ENCODE results near the gene NFYA. TPM values are rescaled to one million over a fixed set of nuclear protein-coding genes. Genes with fewer than 3 reads are reported as not detected.
A peak's percentile ranks its signal among the peaks of the same experiment; 100 is the strongest.

The NFYA gene
- total and polyA plus RNA-seq, 2 of the 4 experiments (the other 2 are of a cell fraction): 10.9 to 28.5 TPM

DNA sequence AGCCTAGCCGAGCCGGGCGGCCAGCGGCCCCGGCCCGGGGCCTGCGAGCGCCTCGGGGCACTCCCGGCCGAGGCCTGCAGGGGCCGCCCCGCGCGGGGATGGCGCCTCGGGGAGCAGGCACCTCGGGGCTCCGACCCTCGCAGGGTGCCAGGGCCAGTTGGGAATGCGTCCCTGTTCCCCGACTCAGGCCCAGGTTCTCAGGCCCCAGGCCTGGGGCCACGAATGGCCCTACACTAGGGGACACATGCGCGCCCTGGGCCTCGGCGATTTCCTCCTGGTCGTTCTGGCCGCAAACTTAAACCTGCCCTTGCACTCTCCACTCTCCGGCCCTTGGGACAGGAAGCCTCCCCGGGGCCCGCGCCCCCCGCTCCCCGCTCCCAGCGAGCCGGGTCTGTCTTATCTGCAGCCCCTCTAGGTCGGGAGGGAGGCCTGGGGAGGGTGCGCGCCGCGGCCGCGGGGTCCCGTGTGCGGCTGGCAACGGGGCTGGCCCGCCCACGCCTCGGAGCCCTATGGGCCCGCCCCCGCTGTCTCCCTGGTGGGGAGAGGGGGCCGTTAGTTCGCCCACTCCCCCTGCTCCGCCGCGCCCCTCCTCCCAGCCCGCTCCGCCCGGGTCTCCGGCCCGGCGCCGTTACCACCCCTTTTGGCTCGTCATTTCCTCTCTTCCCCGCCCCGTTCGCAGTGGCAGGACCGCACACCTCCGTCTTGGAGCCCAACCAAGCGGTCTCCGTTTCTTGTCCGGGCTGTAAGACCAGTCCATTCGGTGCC lies 611 bp downstream of the NFYA start:
- ATAC-seq (ENCODE audit: low read depth) (peak; percentile 4), DNase-seq (peak; percentile 69)
- H2AFZ ChIP-seq (replicated peaks; ENCODE audit: low read length, poor library complexity): peak overlapping the region; percentile 73
- peak overlapping the region; percentile 40 to 82 for H4K8ac ChIP-seq (ENCODE audit: low read depth in 2 of 2, low read length in 2 of 2)
- H3K4me3 ChIP-seq (ENCODE audit: insufficient read depth, low read depth, low read length): peak overlapping the region; percentile 72
- in situ Hi-C loops (cut with MboI; ENCODE audit: low sequenced_read_pairs) (no loop called here), dilution Hi-C loops (cut with HindIII; ENCODE audit: low sequenced_read_pairs, unreplicated experiment) (no loop called here), intact Hi-C loops (cut with micrococcal nuclease) (loop anchor here (5.0 kb wide), 2 partner anchors 244 to 609 kb away; no protein-coding TSS in a partner anchor)
- peaks cover 6% of the 10 kb centered on the region for H3K9me1 ChIP-seq (ENCODE audit: insufficient read depth, low read length)
- H3K36me3 ChIP-seq (ENCODE audit: control insufficient read depth, insufficient read depth, low read length): no peaks in the 10 kb centered on the region
- H3K27me3 ChIP-seq (ENCODE audit: control insufficient read depth, insufficient read depth, low read length): no peaks in the 10 kb centered on the region
- peak overlapping the region; percentile 84 for H3K14ac ChIP-seq (replicated peaks; ENCODE audit: low read depth, low read length)
- H2BK5ac ChIP-seq (ENCODE audit: low read depth, low read length, poor library complexity, severe bottlenecking): peak overlapping the region; percentile 74
- H4K91ac ChIP-seq (ENCODE audit: insufficient read depth, low read depth, low read length): peak overlapping the region; percentile 81
- H3K23ac ChIP-seq (ENCODE audit: low read depth, low read length): peak overlapping the region; percentile 77
- H3K9me3 ChIP-seq (ENCODE audit: control insufficient read depth, insufficient read depth, low read length): no peaks in the 10 kb centered on the region
- ChIA-PET CTCF (no interaction called here), POLR2A (ENCODE audit: unreplicated experiment) (no interaction called here)
- 1% methylated on average over 34 of the region's 74 CpGs; no CpG with 5 or more reads in 1 of the 2 experiments for WGBS, 2 experiments (ENCODE audit: extremely low coverage in 2 of 2, insufficient read length in 1 of 2)
- peak overlapping the region; percentile 22; the same call in 1 of the 2 replicates for H2BK120ac ChIP-seq (ENCODE audit: low read depth, low read length)
- peak overlapping the region; percentile 100 for H3K4me2 ChIP-seq (ENCODE audit: low read depth, low read length)
- H3K18ac ChIP-seq (ENCODE audit: low read depth, low read length): peak overlapping the region; percentile 3; the same call in 1 of the 2 replicates
- peak overlapping the region; percentile 98 for H2AK9ac ChIP-seq (replicated peaks; ENCODE audit: low read depth, low read length, poor library complexity)
- H2AK5ac ChIP-seq (ENCODE audit: low read depth, low read length): 0 out of 2 replicates have a peak overlapping the region, but pooled peaks have one; percentile 18
- peaks cover 12 to 24% of the 10 kb centered on the region in 2 experiments for H3K79me1 ChIP-seq (ENCODE audit: low read depth in 1 of 2, low read length in 2 of 2)
- H2BK15ac ChIP-seq (ENCODE audit: low read depth, low read length): 0 out of 3 replicates have a peak overlapping the region, but pooled peaks have one; percentile 3
- H2BK20ac ChIP-seq (ENCODE audit: low read depth, low read length): no peak overlapping the region
- peak overlapping the region; percentile 92 for H3K56ac ChIP-seq (ENCODE audit: extremely low read depth, insufficient read depth, low read length)
- H3K4me1 ChIP-seq (ENCODE audit: control insufficient read depth, insufficient read depth, low read length): peaks cover 3% of the 10 kb centered on the region
- BruUV-seq (replicated peaks): no TSS peak
- peak overlapping the region; percentile 92 for H3K9ac ChIP-seq (ENCODE audit: low read depth, low read length)
- peak overlapping the region; percentile 93 for H3K27ac ChIP-seq (ENCODE audit: insufficient read depth, low read length)
- H4K5ac ChIP-seq (ENCODE audit: low read depth, low read length): peak overlapping the region; percentile 32
- H3K4ac ChIP-seq (ENCODE audit: low read depth, low read length): peak overlapping the region; percentile 82
- peaks cover 10% of the 10 kb centered on the region for H4K20me1 ChIP-seq (ENCODE audit: insufficient read depth, low read length)
- TF ChIP-seq SMC3 (IDR thresholded peaks at IDR 0.05; ENCODE audit: low read depth, low read length) (no peak), MXI1 (IDR thresholded peaks at IDR 0.05; ENCODE audit: borderline replicate concordance, low read depth, low read length) (no peak), MAFK (IDR thresholded peaks at IDR 0.05; ENCODE audit: low read depth, low read length) (no peak), RFX5 (IDR thresholded peaks at IDR 0.05; ENCODE audit: low read depth, low read length) (no peak), CHD1 (IDR thresholded peaks at IDR 0.05; ENCODE audit: low read depth, low read length) (peak; percentile 81; the same call in 1 of the 2 replicates), POLR2A (IDR thresholded peaks at IDR 0.05; ENCODE audit: low read depth, low read length) (peak; percentile 88), RAD21 (IDR thresholded peaks at IDR 0.05; ENCODE audit: low read length) (peak; percentile 35; the same call in 1 of the 2 replicates), FOS (IDR thresholded peaks at IDR 0.05; ENCODE audit: low read depth, low read length) (no peak), MAZ (IDR thresholded peaks at IDR 0.05; ENCODE audit: borderline replicate concordance, low read depth, low read length) (no peak; the same call in 1 of the 2 replicates), BHLHE40 (IDR thresholded peaks at IDR 0.05; ENCODE audit: low read depth, low read length) (peak; percentile 19; the same call in 1 of the 2 replicates), RCOR1 (IDR thresholded peaks at IDR 0.05; ENCODE audit: insufficient replicate concordance, low read length) (no peak)
- TF ChIP-seq, protein P1, sequence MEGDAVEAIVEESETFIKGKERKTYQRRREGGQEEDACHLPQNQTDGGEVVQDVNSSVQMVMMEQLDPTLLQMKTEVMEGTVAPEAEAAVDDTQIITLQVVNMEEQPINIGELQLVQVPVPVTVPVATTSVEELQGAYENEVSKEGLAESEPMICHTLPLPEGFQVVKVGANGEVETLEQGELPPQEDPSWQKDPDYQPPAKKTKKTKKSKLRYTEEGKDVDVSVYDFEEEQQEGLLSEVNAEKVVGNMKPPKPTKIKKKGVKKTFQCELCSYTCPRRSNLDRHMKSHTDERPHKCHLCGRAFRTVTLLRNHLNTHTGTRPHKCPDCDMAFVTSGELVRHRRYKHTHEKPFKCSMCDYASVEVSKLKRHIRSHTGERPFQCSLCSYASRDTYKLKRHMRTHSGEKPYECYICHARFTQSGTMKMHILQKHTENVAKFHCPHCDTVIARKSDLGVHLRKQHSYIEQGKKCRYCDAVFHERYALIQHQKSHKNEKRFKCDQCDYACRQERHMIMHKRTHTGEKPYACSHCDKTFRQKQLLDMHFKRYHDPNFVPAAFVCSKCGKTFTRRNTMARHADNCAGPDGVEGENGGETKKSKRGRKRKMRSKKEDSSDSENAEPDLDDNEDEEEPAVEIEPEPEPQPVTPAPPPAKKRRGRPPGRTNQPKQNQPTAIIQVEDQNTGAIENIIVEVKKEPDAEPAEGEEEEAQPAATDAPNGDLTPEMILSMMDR (conservative IDR thresholded peaks at IDR 0.05; ENCODE audit: low read depth, low read length): peak; percentile 60
- TF ChIP-seq, protein P2, sequence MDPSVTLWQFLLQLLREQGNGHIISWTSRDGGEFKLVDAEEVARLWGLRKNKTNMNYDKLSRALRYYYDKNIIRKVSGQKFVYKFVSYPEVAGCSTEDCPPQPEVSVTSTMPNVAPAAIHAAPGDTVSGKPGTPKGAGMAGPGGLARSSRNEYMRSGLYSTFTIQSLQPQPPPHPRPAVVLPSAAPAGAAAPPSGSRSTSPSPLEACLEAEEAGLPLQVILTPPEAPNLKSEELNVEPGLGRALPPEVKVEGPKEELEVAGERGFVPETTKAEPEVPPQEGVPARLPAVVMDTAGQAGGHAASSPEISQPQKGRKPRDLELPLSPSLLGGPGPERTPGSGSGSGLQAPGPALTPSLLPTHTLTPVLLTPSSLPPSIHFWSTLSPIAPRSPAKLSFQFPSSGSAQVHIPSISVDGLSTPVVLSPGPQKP (IDR thresholded peaks at IDR 0.05; ENCODE audit: borderline replicate concordance, low read depth, low read length): no peak
- TF ChIP-seq, protein P3, sequence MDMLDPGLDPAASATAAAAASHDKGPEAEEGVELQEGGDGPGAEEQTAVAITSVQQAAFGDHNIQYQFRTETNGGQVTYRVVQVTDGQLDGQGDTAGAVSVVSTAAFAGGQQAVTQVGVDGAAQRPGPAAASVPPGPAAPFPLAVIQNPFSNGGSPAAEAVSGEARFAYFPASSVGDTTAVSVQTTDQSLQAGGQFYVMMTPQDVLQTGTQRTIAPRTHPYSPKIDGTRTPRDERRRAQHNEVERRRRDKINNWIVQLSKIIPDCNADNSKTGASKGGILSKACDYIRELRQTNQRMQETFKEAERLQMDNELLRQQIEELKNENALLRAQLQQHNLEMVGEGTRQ (IDR thresholded peaks at IDR 0.05; ENCODE audit: low read depth, low read length): no peak

All from IMR-90 (cell line).